Rectal smooth muscle tissue (tissue), 1 donor: ENCODE data around the gene LEUTX.

Experiments
- H3K27ac ChIP-seq: one replicate; pipeline ENCODE4 v1.7.0; 2013; ENCODE audit warnings: low read depth, low read length, inconsistent platforms
- H3K27me3 ChIP-seq: one replicate; pipeline ENCODE4 v1.7.0; 2013; ENCODE audit warnings: low read length; ENCODE audit not compliant: control insufficient read depth, insufficient read depth
- H3K36me3 ChIP-seq: one replicate; pipeline ENCODE4 v1.7.0; 2013; ENCODE audit warnings: low read length; ENCODE audit not compliant: control insufficient read depth, insufficient read depth
- H3K4me1 ChIP-seq: one replicate; pipeline ENCODE4 v1.7.0; 2013; ENCODE audit warnings: low read length; ENCODE audit not compliant: control insufficient read depth, insufficient read depth
- H3K4me3 ChIP-seq: one replicate; pipeline ENCODE4 v1.7.0; 2013; ENCODE audit warnings: low read length
- H3K9ac ChIP-seq: one replicate; pipeline ENCODE4 v1.7.0; 2013; ENCODE audit warnings: low read length

Gene LEUTX, protein sequence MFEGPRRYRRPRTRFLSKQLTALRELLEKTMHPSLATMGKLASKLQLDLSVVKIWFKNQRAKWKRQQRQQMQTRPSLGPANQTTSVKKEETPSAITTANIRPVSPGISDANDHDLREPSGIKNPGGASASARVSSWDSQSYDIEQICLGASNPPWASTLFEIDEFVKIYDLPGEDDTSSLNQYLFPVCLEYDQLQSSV

DNA sequence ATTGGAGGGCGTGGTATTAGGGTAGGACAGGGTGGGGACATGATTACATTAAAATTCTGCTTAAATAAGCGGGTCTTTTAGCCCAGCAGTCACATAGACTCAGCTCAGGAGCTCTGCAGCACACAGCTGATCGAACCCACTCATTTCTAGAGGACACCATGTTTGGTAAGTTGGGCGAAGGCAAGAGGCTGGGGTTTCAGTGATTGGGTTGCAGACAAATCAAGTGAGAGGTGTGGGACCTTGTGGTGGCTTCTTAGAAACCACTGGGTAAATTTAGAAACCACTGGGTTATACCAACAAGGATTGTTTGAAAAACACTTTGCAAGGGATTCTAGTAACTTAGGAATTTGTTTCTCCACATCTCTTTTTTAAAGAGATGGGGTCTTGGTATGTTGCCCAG, at the start of gene LEUTX:
LEUTX (plus strand) TSS at position 92 of the 400 bp plus-strand sequence; CDS start at position 159, 67 bp downstream.
- H3K4me1 ChIP-seq, result no peaks in the 10 kb centered on the region
- H3K36me3 ChIP-seq, result no peaks in the 10 kb centered on the region
- H3K4me3 ChIP-seq, result no peak within 1 kb of the TSS
- no peak within 1 kb of the TSS for H3K27ac ChIP-seq
- H3K27me3 ChIP-seq, result no peaks in the 10 kb centered on the region
- no peak within 1 kb of the TSS for H3K9ac ChIP-seq

- Histone ChIP-seq H3K4me3 (no peak overlapping the region), H3K36me3 (no peaks in the 10 kb centered on the region), H3K27ac (no peak overlapping the region), H3K27me3 (no peaks in the 10 kb centered on the region), H3K9ac (no peak overlapping the region), H3K4me1 (no peaks in the 10 kb centered on the region)
Observed at GRCh38 chr19:39729594-39729993, 49.1 kb upstream of the LEUTX start.

- Histone ChIP-seq H3K27me3 (no peaks in the 10 kb centered on the region), H3K4me1 (no peaks in the 10 kb centered on the region), H3K9ac (no peak overlapping the region), H3K27ac (no peak overlapping the region), H3K36me3 (no peaks in the 10 kb centered on the region), H3K4me3 (no peak overlapping the region)
Observed at GRCh38 chr19:39731685-39732084, 47.0 kb upstream of the LEUTX start.

DNA sequence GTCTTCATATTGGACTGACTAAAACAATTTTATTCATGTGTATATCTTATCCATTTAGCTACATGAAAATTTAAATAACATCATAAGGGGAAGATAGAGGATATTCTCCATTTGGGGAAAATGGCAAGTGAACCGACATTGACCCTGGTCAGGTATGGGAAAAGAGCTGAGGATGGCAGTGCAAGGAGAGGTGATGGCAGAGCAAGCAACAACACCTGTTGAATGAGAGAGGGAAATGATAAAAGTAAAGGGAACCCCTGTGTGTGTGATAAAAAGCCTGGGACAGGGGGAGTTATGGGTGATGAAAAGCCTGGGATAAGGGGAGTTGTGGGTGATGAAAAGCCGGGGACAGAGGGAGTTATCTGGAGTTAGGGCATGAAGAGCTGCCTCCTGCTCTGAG, 44.8 kb upstream of the LEUTX start:
- Histone ChIP-seq H3K36me3 (no peaks in the 10 kb centered on the region), H3K9ac (no peak overlapping the region), H3K4me1 (no peaks in the 10 kb centered on the region), H3K4me3 (no peak overlapping the region), H3K27me3 (no peaks in the 10 kb centered on the region), H3K27ac (no peak overlapping the region)

GRCh38 chr19:39735688-39736087, 43.0 kb upstream of the LEUTX start:
- Histone ChIP-seq H3K36me3 (no peaks in the 10 kb centered on the region), H3K27ac (no peak overlapping the region), H3K9ac (no peak overlapping the region), H3K4me1 (no peaks in the 10 kb centered on the region), H3K4me3 (no peak overlapping the region), H3K27me3 (no peaks in the 10 kb centered on the region)

DNA sequence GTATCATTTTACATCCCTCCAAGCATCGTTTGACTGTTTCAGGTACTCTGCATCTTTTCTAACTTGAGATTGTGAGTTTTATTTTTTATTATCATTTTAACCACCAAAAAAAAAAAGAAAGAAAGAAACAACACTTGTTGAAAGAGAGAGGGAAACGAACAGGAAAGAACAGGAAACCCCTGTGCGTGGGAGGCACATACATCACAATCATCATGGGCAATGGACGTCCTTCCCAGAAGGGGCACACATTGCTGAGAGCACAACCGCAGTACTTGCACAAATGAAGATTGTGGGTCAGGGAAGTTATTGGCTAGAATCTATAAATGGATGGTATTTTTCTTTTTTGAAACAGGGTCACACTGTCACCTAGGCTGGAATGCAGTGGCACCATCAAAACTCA, 42.6 kb upstream of the LEUTX start:
- H3K36me3 ChIP-seq, result no peaks in the 10 kb centered on the region

DNA sequence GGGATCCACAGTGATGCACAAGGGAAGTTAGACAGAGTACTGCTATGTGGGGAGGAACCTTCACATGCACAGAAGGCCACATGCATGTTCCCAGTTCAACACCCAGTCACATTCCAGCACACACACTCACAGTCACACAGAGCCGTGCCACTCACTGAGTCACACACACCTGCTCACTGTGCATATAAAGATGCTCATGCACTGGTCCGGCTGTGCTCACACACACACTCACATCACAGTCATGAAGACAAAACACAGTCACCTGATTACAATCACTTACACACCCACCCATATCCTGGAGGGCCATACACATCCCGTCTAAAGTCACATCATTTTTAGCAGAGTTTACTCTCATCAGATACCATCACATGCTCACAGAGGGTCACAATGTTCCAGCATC, 41.3 kb upstream of the LEUTX start:
- Histone ChIP-seq H3K27ac (no peak overlapping the region), H3K36me3 (no peaks in the 10 kb centered on the region), H3K9ac (no peak overlapping the region), H3K4me1 (no peaks in the 10 kb centered on the region), H3K27me3 (no peaks in the 10 kb centered on the region), H3K4me3 (no peak overlapping the region)

More for the DNA sequence above, 42.6 kb upstream of the LEUTX start:
- H3K9ac ChIP-seq, result no peak overlapping the region
- no peaks in the 10 kb centered on the region for H3K27me3 ChIP-seq
- no peaks in the 10 kb centered on the region for H3K4me1 ChIP-seq
- no peak overlapping the region for H3K4me3 ChIP-seq
- no peak overlapping the region for H3K27ac ChIP-seq

GRCh38 chr19:39737891-39738290, 40.8 kb upstream of the LEUTX start, which contains the start of gene CLC:
CLC (minus strand) TSS chr19:39738029; CDS start chr19:39737952, 77 bp downstream.
- no peaks in the 10 kb centered on the region for H3K27me3 ChIP-seq
- H3K9ac ChIP-seq, result no peak within 1 kb of the TSS
- no peak within 1 kb of the TSS for H3K4me3 ChIP-seq
- no peak within 1 kb of the TSS for H3K27ac ChIP-seq
- no peaks in the 10 kb centered on the region for H3K36me3 ChIP-seq
- H3K4me1 ChIP-seq, result no peaks in the 10 kb centered on the region

DNA sequence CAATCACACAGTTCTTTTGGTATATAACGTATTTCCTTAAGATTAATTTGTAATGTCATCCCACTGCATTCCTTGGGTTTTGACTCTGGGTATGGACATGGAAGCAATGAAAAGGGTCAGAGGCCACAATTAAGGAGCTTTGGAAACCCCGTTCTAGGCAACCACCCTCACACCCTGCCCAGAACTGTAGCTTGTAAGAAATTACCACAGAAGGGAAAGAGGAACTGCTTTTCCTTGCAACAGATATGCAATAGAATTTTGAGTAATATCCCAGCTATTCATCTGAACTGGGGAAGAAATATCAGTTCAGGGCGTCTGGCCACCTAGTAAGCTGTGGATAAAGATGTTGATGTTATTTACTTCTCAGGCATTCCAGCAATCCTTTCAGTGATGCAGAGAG, 39.8 kb upstream of the LEUTX start:
- Histone ChIP-seq H3K27ac (no peak overlapping the region), H3K4me3 (no peak overlapping the region), H3K4me1 (no peaks in the 10 kb centered on the region), H3K36me3 (no peaks in the 10 kb centered on the region), H3K27me3 (no peaks in the 10 kb centered on the region), H3K9ac (no peak overlapping the region)

- H3K36me3 ChIP-seq, result no peaks in the 10 kb centered on the region
- H3K4me1 ChIP-seq, result no peaks in the 10 kb centered on the region
- H3K4me3 ChIP-seq, result no peak overlapping the region
- H3K27ac ChIP-seq, result no peak overlapping the region
- no peak overlapping the region for H3K9ac ChIP-seq
- H3K27me3 ChIP-seq, result no peaks in the 10 kb centered on the region
Observed at GRCh38 chr19:39740395-39740794, 38.3 kb upstream of the LEUTX start.

DNA sequence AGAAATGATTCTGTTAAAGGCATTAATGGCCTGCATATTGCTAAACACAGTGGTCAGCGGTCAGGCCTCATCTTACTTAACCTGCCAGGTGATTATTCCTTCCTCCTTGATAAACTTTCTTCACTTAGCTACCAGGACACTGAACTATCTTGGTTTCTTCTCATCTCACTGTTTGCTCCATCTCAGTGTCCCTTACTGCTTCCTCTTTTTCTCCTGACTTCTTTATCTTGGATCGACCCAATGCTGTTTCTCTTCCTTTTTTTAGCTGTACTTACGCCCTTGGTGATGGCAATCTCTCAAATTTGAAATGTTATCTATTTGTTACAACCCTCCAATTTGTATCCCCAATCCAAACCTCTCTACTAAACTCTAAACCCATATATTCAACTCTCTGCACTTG, 33.0 kb upstream of the LEUTX start:
- Histone ChIP-seq H3K4me3 (no peak overlapping the region), H3K9ac (no peak overlapping the region), H3K27ac (no peak overlapping the region), H3K27me3 (no peaks in the 10 kb centered on the region), H3K36me3 (no peaks in the 10 kb centered on the region), H3K4me1 (no peaks in the 10 kb centered on the region)

GRCh38 chr19:39746836-39747529, 31.7 kb upstream of the LEUTX start:
- Histone ChIP-seq H3K9ac (no peak overlapping the region), H3K36me3 (no peaks in the 10 kb centered on the region), H3K27me3 (no peaks in the 10 kb centered on the region)

DNA sequence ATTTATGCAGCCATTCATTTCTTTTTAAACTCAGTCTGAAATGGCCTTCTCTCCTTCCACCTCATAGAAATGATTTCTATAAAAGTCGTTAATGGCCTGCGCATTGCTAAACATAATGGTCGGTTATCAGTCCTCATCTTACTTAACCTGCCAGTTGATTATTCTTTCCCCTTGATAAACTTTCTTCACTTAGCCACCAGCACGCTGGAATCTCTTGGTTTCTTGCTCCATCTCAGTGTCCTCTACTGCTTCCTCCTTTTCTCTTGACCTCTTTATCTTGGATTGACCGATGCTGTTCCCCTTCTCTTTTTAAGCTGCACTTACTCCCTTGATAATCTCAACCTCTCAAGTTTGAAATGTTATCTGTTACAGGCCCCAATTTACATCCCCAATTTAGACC, 28.7 kb upstream of the LEUTX start:
- Histone ChIP-seq H3K27me3 (no peaks in the 10 kb centered on the region), H3K36me3 (no peaks in the 10 kb centered on the region), H3K4me1 (no peaks in the 10 kb centered on the region), H3K4me3 (no peak overlapping the region), H3K9ac (no peak overlapping the region), H3K27ac (no peak overlapping the region)

More at GRCh38 chr19:39746836-39747529, 31.7 kb upstream of the LEUTX start:
- Histone ChIP-seq H3K4me3 (no peak overlapping the region), H3K4me1 (no peaks in the 10 kb centered on the region), H3K27ac (no peak overlapping the region)
